ENCODE measurements around the gene LARGE1.

LARGE1 gene

GRCh38 chr22:33707581-33707980 lies 212.7 kb downstream of the LARGE1 start:
- no peak for DNase-seq

GRCh38 chr22:33706100-33706499 lies 214.2 kb downstream of the LARGE1 start:
- DNase-seq = no peak

GRCh38 chr22:33699176-33699575 lies 221.1 kb downstream of the LARGE1 start:
- DNase-seq = no peak

- DNase-seq = no peak
Measured at GRCh38 chr22:33697640-33698039, 222.6 kb downstream of the LARGE1 start.

GRCh38 chr22:33691057-33691630 lies 229.1 kb downstream of the LARGE1 start:
- DNase-seq = no peak

GRCh38 chr22:33688903-33689302 lies 231.4 kb downstream of the LARGE1 start:
- DNase-seq = no peak

GRCh38 chr22:33687464-33687863 lies 232.8 kb downstream of the LARGE1 start:
- no peak for DNase-seq

- no peak for DNase-seq
Measured at GRCh38 chr22:33684087-33684486, 236.2 kb downstream of the LARGE1 start.

GRCh38 chr22:33682927-33683326 lies 237.3 kb downstream of the LARGE1 start:
- DNase-seq = no peak

- no peak for DNase-seq
Measured at GRCh38 chr22:33680632-33681031, 239.6 kb downstream of the LARGE1 start.

- no peak for DNase-seq
Measured at GRCh38 chr22:33678523-33678922, 241.8 kb downstream of the LARGE1 start.

GRCh38 chr22:33677536-33677935 lies 242.7 kb downstream of the LARGE1 start:
- DNase-seq = no peak

GRCh38 chr22:33674357-33674756 lies 245.9 kb downstream of the LARGE1 start:
- DNase-seq = no peak

GRCh38 chr22:33669746-33670145 lies 250.5 kb downstream of the LARGE1 start:
- DNase-seq = no peak

- DNase-seq = no peak
Measured at GRCh38 chr22:33666961-33667619, 253.2 kb downstream of the LARGE1 start.

GRCh38 chr22:33666279-33666960 lies 253.9 kb downstream of the LARGE1 start:
- no peak for DNase-seq

- no peak for DNase-seq
Measured at GRCh38 chr22:33659448-33659847, 260.8 kb downstream of the LARGE1 start.

GRCh38 chr22:33658775-33659174 lies 261.5 kb downstream of the LARGE1 start:
- DNase-seq = no peak

GRCh38 chr22:33657670-33658069 lies 262.6 kb downstream of the LARGE1 start:
- no peak for DNase-seq

- no peak for DNase-seq
Measured at GRCh38 chr22:33656808-33657628, 263.3 kb downstream of the LARGE1 start.

GRCh38 chr22:33654173-33654895 lies 265.9 kb downstream of the LARGE1 start:
- DNase-seq = no peak

GRCh38 chr22:33653532-33654063 lies 266.7 kb downstream of the LARGE1 start:
- DNase-seq = no peak

GRCh38 chr22:33652615-33653014 lies 267.7 kb downstream of the LARGE1 start:
- no peak for DNase-seq

Measured in bone marrow (tissue), 2 donors.